Activated CD4-positive, CD25-positive, alpha-beta regulatory T cell (primary cell): ENCODE data around the gene PCDH9.

Experiments used
- DNase-seq, 4 experiments: peaks; one replicate each; lab custom pipeline; 2025; lab: John Stamatoyannopoulos, UW

The PCDH9 gene

DNA sequence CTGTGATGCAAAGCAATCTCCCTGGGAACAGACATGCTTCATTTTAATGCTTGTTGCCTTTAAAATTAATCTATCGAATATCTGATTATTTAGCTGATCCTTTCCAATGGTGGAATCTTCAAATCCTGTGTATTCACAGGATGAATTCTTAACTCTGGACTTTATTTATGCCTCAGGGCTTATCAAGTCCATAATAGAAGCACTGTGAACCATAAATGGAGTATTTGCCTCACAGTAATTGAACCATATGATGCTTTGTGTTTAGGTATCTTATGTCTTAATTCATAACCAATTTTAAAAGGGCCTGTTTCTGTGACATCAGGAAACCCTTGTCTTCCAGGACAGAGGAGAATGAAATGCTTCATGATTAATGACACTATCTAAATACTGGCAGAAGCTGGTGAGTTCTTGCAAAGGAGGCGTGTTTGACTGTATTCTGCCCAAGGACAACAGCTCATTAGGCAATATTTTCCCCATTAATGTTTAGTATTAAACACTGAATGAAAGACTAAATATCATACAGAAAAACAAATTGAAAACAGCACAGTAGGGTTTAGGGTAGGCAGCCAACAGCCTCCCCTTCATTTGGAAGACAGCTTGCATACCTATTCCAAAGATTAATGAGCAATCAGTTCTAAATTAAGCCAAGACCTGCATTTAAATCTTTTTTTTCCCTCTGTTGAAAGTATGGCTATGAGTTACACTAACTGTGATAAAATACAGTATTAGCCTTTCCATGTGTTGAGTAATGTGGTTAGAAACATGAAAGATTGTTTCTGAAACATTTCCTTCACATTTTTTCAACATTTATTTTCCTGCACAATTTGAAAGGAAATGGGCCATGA, 709.4 kb downstream of the PCDH9 start:
- no peak for DNase-seq

DNA sequence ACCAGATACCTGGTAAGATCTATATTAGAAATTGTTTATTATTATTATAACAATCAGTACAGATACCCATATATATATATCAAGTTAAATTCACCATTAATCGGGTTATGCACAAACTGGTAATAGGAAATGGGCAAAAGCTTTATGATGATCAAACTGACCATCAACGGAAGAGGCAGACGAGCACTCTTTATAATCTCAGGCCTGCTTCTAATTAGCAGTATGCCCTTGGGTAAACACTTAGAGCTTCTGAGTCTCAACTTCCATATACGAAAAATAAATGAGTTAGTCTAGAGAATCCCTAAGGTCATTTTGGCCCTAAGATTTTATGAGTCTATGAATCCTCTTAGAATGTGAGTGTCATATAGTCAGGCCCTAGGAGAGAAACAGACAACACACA, 710.9 kb downstream of the PCDH9 start:
- DNase-seq = no peak

DNA sequence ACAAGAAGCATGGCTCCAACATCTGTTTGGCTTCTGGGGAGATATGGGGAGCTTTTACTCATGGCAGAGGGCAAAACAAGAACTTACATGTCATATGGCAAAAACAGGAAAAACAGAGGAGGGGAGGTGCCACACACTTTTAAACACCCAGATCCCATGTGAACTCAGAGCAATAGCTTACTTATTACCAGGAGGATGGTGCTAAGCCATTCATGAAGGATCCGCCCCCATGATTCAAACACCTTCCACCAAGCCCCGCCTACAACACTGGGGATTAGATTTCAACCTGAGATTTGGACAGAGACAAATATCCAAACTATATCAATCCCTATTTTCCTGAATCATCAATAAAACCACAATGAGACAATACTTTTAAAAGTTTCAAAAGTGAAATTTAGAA, 712.1 kb downstream of the PCDH9 start:
- no peak for DNase-seq

- no peak for DNase-seq
These were observed 716.4 kb downstream of the PCDH9 start for GRCh38 chr13:66513728-66514127.

DNA sequence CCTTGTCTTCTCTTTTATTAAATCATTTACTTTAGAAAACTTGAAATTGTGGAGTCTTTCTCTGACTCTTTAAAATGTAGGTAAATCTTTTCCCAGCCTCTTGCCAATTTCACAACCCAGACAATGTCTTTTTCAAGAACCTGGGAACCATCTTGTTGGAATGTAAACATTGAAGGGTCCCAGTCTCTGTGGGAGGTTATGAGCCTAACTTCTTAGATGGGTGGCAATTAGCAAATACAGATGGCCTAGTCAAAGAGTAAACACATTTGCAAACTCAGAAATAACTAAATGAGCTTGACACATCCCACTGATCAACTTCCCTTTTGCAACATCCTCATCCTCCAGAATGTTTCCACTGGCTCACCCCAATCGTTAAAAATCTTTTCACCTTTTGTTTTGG, 721.0 kb downstream of the PCDH9 start:
- no peak for DNase-seq

- no peak for DNase-seq
These were observed 721.8 kb downstream of the PCDH9 start for GRCh38 chr13:66508153-66508909.

GRCh38 chr13:66506979-66507378, 723.2 kb downstream of the PCDH9 start:
- no peak for DNase-seq

DNA sequence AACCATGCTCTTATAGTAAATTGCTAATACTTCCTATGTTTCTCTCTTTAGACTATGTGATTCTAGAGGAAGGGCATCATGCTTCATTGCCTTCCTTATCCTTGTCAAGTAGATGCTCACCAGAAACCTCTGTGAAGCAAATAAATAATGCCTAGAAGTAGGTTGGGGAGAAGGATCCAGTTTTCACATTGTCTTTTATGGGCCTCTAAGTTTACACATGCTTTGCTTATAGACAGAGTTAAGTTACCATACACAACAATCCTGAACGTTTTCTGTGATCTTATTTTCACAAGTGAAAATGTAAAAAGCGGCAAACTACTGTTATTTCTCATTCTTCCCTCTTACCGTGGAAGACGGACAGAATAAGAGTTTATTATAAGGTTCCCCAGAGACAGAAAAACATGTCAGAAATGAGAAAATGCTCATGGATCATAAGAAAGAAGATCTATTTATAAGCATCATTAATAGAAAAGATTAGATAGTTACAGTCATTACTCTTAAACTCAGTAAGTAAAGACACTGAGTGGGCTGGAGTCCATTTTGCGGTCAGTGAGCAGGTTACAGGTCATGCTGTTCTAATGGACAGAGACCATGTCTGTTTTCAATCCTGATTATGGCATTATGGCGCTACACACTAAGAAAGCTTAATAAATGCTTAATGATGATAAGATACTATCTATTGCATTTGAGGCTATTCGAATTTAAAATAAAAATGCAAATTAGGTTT, 723.9 kb downstream of the PCDH9 start:
- no peak for DNase-seq

DNA sequence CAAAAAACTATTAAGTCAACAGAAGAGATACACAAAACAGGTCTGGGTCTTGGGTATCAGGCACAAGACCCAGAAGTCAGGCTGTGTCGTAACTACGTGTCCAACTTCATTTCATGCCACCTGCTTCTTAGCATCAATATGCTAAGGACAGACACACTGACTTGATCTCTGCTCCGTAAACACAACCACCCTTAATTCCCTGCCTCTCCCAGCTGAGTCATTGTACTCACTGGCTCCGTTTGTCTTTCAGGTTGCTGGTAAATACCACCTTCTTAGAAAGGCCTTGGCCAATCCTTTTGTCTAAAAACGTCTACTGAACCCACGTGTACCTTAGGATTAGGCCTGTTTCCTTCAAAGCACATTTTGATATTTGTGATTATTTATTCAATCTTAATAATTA, 726.2 kb downstream of the PCDH9 start:
- no peak for DNase-seq

DNA sequence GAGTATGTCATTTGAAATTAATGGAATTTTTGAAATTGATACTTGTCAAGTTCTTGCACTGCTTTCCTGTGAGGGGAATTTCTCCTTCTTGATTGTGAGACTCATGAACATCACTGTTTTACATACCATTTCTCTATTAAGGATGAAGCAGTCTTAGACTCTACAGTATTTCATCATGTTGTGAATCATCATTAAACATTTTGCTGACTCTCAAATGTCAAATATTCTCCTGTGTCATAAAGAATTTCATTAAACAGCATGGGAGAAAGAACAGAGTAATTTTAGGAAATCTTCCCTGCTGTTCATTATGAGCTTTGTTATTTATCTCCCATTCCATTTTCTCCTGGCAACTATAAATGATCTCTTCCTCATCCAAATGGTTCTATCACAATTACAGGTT, 729.0 kb downstream of the PCDH9 start:
- DNase-seq = no peak

GRCh38 chr13:66492479-66492878, 737.7 kb downstream of the PCDH9 start:
- no peak for DNase-seq

- no peak for DNase-seq
These were observed 738.9 kb downstream of the PCDH9 start for GRCh38 chr13:66491251-66491650.

GRCh38 chr13:66489586-66489985, 740.5 kb downstream of the PCDH9 start:
- no peak for DNase-seq

GRCh38 chr13:66489172-66489571, 741.0 kb downstream of the PCDH9 start:
- DNase-seq = no peak

DNA sequence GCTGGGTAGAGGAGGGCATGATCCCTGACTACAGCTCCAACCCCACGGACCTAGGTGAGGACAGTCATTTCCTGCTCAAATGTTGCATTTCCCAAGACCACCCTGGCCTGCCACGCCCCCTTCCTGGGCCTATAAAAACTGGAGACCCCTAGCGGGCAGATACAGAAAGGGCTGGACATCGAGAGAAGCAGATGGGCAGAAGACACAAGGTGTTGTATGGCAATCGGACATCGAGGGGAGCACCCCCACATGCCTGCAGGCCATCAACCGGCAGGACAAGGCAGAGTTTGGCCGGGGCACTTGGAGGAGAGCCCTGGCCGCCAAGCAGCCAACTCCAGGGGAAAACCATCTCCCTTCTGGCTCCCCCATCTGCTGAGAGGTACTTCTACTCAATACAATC, 746.4 kb downstream of the PCDH9 start:
- no peak for DNase-seq

GRCh38 chr13:66482836-66483235, 747.3 kb downstream of the PCDH9 start:
- DNase-seq = no peak

DNA sequence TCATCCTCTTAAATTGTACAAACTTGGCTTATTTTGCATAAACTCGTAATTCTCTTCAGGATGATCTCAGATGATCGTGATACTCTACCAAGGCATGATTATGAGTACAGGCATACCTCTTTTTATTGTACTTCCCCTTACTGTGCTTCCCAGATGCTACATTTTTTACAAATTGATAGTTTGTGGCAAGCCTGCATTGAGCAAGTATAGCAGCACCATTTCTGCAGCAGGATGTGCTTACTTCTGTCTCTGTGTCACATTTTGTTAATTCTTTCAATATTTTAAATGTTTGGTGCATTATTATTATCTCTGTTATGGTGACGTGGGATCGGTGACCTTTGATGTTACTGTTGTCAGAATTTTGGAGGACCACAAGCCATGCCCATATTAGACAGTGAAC, 752.3 kb downstream of the PCDH9 start:
- no peak for DNase-seq

GRCh38 chr13:66475061-66475460, 755.1 kb downstream of the PCDH9 start:
- DNase-seq = no peak

GRCh38 chr13:66469745-66470144, 760.4 kb downstream of the PCDH9 start:
- no peak for DNase-seq

DNA sequence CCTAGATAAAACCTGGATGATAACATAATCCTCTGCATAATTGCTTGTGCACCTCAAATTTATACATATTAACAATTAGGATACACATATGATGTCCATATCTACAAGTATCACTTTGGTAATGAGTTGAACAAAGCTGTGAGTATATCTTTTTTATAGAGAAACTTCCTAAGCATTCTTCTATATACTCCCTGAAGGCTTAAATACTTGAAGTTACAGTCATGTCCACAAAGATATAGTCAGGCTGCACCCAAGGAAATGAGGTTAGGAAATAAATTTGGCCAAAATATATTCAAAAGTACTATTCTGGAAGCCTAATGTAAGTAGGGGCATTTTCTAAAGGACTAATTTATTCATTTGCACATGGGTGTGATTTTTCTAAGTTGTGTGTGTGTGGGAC, 761.5 kb downstream of the PCDH9 start:
- DNase-seq = no peak

DNA sequence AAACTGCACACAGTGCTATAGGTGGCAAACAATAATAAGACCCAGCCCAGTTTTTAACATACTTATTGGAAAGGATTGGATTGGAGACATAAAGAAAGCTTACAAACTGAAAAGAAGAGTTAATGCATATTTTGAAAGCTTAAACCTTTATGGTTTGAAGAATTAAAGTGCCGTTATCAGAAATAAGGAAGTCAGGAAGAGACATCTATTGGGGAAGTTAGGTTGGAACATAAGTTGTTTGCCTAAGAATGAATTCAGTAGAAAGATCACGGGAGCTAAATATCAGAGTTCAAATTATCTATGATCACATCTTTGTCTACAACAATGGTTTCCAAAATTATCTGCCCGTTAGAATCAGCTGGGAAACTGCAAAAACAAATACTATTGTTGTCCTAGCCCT, 767.9 kb downstream of the PCDH9 start:
- DNase-seq = no peak

- DNase-seq = no peak
These were observed 769.1 kb downstream of the PCDH9 start for GRCh38 chr13:66461021-66461420.

DNA sequence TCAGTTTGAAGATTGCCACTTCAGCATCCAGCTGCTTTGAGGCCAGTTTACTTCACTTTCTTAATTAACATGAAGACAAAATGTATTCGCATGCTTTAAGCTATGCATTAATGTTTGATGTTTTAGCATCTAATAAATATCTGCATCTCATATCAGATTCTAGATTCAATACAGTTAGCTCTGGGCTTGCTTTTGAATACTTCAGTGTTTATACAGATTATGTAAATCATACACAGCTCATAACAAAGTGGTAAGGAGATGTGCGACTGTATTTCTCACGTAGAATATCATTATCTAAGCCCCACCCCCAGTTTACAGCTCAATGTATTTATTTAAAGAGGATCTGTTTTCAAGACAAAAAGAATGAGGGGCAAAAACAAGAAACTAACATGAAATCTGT, 770.5 kb downstream of the PCDH9 start:
- DNase-seq = no peak
